Ishikawa (cell line): Measurements from ENCODE around the gene JPT2.

Experiments
- CEBPB ChIP-seq: IDR thresholded peaks from 2 replicates; pipeline ENCODE4 v1.6.1; 2012
- CREB1 ChIP-seq: IDR thresholded peaks from 2 replicates; pipeline ENCODE4 v1.6.1; 2012; ENCODE audit warnings: low read depth
- EGR1 ChIP-seq: IDR thresholded peaks from 2 replicates; pipeline ENCODE4 v1.6.1; 2012
- EP300 ChIP-seq: IDR thresholded peaks from 2 replicates; pipeline ENCODE4 v1.6.1; 2012; ENCODE audit warnings: borderline replicate concordance
- FOXM1 ChIP-seq: IDR thresholded peaks from 2 replicates; pipeline ENCODE4 v1.6.1; 2012; ENCODE audit warnings: low read depth, borderline replicate concordance
- NFIC ChIP-seq: IDR thresholded peaks from 2 replicates; pipeline ENCODE4 v1.6.1; 2012
- RAD21 ChIP-seq: IDR thresholded peaks from 2 replicates; pipeline ENCODE4 v1.6.1; 2012; ENCODE audit warnings: low read depth
- TAF1 ChIP-seq: IDR thresholded peaks from 2 replicates; pipeline ENCODE4 v1.6.1; 2012; ENCODE audit warnings: low read depth, mild to moderate bottlenecking
- TCF12 ChIP-seq: IDR thresholded peaks from 2 replicates; pipeline ENCODE4 v1.6.1; 2012; ENCODE audit warnings: low read depth
- TEAD4 ChIP-seq: IDR thresholded peaks from 2 replicates; pipeline ENCODE4 v1.6.1; 2012
- YY1 ChIP-seq: IDR thresholded peaks from 2 replicates; pipeline ENCODE4 v1.6.1; 2012; ENCODE audit warnings: low read depth
- ZBTB7A ChIP-seq: IDR thresholded peaks from 2 replicates; pipeline ENCODE4 v1.6.1; 2012; ENCODE audit warnings: low read depth
- TF ChIP-seq, protein P1 (sequence below): IDR thresholded peaks from 2 replicates; pipeline ENCODE4 v1.6.1; 2012
- TF ChIP-seq, protein P2 (sequence below): IDR thresholded peaks from 2 replicates; pipeline ENCODE4 v1.6.1; 2012
- TF ChIP-seq, protein P3 (sequence below): IDR thresholded peaks from 2 replicates; pipeline ENCODE4 v1.6.1; 2012; ENCODE audit warnings: low read depth, mild to moderate bottlenecking

Gene JPT2

DNA sequence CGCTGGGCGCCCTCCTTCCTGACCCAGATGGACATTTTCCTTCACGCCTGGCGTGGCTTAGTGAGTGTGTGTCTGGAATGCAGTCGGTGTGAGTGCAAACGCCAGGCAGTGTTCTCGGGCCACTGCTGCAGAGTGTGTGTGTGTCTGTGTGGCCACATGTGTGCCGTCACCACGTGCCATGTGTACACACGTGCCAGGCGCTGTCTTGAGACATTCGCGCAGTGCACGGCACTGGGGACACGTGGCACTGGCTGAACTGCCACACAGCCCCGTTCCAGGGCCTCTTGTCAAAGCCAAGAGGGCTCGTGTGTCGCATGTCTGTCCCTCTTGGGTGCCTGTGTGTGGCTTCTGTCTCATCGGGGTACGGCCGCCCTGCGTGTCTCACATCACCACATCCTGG, 56.7 kb downstream of the JPT2 start:
- TF ChIP-seq RAD21 (no peak), FOXM1 (no peak), TAF1 (no peak), EGR1 (no peak), CEBPB (no peak), ZBTB7A (no peak), TCF12 (no peak), EP300 (no peak), YY1 (no peak)
- TF ChIP-seq, protein P1, sequence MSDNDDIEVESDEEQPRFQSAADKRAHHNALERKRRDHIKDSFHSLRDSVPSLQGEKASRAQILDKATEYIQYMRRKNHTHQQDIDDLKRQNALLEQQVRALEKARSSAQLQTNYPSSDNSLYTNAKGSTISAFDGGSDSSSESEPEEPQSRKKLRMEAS, result no peak

DNA sequence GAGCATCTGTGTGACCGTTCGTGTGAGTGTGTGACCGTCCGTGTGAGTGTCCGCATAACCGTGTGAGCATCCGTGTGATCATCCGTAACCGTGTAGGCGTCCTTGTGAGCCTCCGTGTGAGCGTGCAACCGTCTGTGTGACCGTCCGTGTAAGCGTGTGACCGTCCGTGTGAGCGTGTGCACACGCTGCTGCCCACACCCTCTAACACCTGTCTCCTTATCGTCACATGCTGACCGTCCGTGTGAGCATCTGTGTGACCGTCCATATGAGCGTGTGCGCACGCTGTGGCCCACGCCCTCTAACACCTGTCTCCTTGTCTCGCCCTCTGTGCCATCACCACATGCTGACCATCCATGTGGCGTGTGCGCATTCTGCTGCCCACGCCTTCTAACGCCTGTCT, 62.2 kb downstream of the JPT2 start:
- TF ChIP-seq, protein P2, sequence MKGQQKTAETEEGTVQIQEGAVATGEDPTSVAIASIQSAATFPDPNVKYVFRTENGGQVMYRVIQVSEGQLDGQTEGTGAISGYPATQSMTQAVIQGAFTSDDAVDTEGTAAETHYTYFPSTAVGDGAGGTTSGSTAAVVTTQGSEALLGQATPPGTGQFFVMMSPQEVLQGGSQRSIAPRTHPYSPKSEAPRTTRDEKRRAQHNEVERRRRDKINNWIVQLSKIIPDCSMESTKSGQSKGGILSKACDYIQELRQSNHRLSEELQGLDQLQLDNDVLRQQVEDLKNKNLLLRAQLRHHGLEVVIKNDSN, result no peak
- TF ChIP-seq FOXM1 (no peak), NFIC (no peak), RAD21 (no peak), YY1 (no peak), CEBPB (no peak), TAF1 (no peak)
- TF ChIP-seq, protein P3, sequence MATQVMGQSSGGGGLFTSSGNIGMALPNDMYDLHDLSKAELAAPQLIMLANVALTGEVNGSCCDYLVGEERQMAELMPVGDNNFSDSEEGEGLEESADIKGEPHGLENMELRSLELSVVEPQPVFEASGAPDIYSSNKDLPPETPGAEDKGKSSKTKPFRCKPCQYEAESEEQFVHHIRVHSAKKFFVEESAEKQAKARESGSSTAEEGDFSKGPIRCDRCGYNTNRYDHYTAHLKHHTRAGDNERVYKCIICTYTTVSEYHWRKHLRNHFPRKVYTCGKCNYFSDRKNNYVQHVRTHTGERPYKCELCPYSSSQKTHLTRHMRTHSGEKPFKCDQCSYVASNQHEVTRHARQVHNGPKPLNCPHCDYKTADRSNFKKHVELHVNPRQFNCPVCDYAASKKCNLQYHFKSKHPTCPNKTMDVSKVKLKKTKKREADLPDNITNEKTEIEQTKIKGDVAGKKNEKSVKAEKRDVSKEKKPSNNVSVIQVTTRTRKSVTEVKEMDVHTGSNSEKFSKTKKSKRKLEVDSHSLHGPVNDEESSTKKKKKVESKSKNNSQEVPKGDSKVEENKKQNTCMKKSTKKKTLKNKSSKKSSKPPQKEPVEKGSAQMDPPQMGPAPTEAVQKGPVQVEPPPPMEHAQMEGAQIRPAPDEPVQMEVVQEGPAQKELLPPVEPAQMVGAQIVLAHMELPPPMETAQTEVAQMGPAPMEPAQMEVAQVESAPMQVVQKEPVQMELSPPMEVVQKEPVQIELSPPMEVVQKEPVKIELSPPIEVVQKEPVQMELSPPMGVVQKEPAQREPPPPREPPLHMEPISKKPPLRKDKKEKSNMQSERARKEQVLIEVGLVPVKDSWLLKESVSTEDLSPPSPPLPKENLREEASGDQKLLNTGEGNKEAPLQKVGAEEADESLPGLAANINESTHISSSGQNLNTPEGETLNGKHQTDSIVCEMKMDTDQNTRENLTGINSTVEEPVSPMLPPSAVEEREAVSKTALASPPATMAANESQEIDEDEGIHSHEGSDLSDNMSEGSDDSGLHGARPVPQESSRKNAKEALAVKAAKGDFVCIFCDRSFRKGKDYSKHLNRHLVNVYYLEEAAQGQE, result no peak
- TF ChIP-seq, protein P1, result no peak

DNA sequence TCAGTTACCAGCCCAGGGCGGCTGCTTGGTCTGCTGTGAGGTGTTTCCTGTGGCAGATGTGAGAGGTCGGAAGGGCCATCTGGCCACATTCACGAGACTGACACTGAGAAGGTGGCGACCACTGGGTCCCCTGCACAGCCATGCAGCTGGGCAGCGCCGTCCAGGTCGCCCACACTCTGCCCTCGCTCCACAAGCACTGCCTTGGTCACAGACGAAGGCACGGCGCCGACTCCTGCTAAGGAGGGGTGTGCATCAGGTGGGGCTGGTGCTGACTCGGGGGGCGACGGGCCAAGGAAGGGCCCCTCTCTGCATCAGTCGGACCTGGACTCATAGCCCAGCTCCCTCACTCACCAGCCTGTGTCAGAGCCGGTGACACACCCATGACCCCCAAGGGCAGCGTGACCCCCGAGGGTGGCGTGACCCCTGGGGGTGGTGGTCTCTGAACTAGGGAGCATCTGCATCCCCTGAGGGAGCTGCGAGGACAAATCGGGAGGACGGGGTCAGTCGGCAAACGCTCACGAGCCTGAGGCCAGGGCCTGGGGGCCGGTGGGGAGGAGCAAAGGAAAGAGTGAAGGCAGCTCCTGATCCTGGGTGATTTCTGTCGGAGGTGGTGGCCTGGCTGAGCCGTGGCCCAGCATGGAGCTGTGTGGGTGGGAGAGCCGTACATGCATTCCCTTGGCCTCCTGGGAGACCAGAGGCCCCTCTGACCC, 62.9 kb downstream of the JPT2 start:
- TF ChIP-seq NFIC (no peak), TAF1 (no peak), CEBPB (no peak), EGR1 (no peak), EP300 (no peak), TEAD4 (no peak), TCF12 (no peak), RAD21 (no peak)

DNA sequence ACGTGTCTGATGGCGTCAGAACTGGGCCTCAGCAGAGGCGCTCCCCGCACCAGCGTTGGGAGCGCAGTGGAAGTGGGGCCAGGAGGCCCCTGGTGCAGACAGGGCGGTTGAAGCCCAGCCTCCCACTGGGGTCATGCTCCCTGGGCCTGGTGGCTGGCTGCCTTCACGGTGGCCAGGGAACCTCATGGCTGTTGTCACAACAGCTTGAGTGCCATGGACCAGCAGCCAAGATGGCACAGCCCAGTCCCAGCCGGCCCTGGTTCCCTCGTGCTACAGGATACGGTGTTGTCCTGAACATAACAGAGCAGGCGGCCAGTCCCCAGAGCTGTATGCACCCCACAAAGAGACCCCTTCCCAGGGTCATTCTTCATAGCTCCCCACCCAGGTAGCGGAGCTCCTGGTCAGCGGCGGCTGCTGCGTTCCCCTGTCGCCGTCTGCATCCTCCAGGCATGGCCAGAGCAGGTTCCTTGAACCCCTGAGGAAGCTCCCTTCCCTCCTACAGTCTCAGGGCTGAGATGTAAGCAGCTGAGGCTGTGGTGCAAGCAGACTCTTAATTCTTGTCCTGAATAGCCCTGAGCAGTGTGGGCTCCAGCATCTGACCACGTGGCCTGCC, 63.6 kb downstream of the JPT2 start:
- TF ChIP-seq, protein P2, result no peak
- TF ChIP-seq EP300 (no peak), RAD21 (no peak), CREB1 (no peak), FOXM1 (no peak), EGR1 (no peak), TEAD4 (no peak), ZBTB7A (no peak), YY1 (no peak)
- TF ChIP-seq, protein P1, result no peak
- TF ChIP-seq, protein P3, result no peak

DNA sequence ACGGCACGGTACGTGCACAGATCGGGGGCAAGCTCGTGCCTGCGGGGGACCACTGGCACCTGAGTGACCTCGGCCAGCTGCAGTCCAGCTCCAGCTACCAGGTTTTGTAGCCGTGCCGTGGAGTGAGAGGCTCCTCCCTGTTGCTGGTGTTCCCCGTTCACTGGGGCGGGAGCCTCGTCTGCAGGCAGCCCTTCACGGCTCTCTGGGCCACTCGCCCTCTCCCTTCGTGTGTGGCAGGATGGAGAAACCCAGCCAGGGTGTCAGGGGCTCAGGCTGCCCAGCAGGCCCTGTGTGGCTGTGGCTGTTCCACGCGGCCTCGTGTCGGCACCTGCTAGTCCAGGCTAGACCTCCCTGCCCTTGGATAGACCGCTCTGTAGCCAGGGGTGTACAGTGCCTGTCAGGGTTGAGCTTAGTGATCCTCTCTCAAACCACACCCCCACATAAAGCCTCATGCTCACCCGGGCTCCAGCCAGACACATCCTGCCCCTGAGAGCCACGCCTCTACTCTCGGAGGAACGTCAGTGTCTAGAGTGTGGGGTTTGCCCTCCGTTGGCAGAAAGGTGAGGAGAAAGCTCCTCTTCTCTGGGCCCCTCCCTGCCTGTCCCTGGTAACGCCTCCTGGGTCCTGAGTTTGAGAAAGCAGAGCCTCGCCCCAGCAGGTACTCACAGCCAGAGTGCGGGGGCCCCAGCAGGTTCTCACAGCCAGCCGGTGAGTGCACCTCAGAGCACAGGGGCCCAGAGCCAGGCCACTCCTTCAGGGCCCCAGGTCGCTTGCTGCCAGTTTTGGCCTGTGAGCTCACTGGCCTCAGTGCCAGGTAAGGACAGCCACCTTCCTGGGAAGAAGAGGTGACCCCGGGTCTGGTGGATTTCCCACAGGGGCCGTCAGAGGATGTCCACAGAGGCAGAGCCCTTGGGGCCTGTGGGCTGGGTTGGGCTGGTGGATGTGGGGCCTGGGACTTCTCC, 65.6 kb downstream of the JPT2 start:
- TF ChIP-seq, protein P1, result no peak
- TF ChIP-seq FOXM1 (no peak), ZBTB7A (no peak), EGR1 (no peak), EP300 (no peak), TAF1 (no peak), TEAD4 (no peak)
